ENCODE data around the gene FOXP4. TPM values are rescaled to one million over a fixed set of nuclear protein-coding genes. Genes with fewer than 3 reads are reported as not detected.

The FOXP4 gene
- total RNA-seq, 4 donors from 2014 or later: 10.8 to 30.7 (median 17.7) TPM

GRCh38 chr6:41543087-41543486 is 3.1 kb upstream of the FOXP4 start:
- intact Hi-C loops (cut with DNase I): no loop called here
- TF ChIP-seq EP300 (IDR thresholded peaks at IDR 0.05): no peak
- TF ChIP-seq, protein P1, sequence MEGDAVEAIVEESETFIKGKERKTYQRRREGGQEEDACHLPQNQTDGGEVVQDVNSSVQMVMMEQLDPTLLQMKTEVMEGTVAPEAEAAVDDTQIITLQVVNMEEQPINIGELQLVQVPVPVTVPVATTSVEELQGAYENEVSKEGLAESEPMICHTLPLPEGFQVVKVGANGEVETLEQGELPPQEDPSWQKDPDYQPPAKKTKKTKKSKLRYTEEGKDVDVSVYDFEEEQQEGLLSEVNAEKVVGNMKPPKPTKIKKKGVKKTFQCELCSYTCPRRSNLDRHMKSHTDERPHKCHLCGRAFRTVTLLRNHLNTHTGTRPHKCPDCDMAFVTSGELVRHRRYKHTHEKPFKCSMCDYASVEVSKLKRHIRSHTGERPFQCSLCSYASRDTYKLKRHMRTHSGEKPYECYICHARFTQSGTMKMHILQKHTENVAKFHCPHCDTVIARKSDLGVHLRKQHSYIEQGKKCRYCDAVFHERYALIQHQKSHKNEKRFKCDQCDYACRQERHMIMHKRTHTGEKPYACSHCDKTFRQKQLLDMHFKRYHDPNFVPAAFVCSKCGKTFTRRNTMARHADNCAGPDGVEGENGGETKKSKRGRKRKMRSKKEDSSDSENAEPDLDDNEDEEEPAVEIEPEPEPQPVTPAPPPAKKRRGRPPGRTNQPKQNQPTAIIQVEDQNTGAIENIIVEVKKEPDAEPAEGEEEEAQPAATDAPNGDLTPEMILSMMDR (IDR thresholded peaks at IDR 0.05): no peak
- no peak for TF ChIP-seq POLR2A (IDR thresholded peaks at IDR 0.05; ENCODE audit: low read depth)
- TF ChIP-seq POLR2AphosphoS5 (IDR thresholded peaks at IDR 0.05): no peak
- WGBS: 92% methylated on average over 5 of the region's 5 CpGs

DNA sequence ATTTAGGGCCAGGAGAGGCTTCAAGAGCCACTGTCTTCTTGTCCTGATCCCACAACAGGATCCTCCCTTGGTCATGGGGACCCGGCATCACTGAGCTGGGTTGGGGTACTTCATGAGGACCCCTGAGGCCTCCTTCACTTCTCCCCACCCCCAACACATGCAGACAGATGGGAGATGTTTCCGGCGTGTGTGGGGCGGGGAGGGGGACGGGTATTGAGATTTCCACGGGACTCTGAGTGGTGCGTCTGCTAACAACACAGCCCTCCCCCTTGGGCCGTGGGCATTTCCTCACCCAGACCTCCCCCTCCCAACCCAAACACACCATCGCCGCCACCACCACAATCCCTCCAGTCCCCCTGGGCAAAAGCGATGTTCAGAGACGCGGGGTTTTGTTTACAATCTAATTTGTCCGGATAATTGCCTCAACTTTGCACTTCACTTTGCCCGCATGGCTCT is 906 bp upstream of the FOXP4 start:
- Histone ChIP-seq H3K4me3 (peak overlapping the region; percentile 85 to 98 (median 93)), H3K9me3 (no peaks in the 10 kb centered on the region), H3K4me1 (peaks cover 35 to 48% (median 44%) of the 10 kb centered on the region in 4 donors), H3K27me3 (peaks cover 0 to 4% (median 0%) of the 10 kb centered on the region in 4 donors), H3K27ac (replicated peaks in 1 of 4) (peak overlapping the region in 2 of 4 donors; percentile 85 to 92), H3K36me3 (no peaks in the 10 kb centered on the region)
- TF ChIP-seq, protein P1 (IDR thresholded peaks at IDR 0.05): no peak
- TF ChIP-seq POLR2A (IDR thresholded peaks at IDR 0.05; ENCODE audit: low read depth) (no peak), POLR2AphosphoS5 (IDR thresholded peaks at IDR 0.05) (no peak), EP300 (IDR thresholded peaks at IDR 0.05) (no peak)
- intact Hi-C loops (cut with DNase I): loop anchor here (5.0 kb wide), 1 partner anchor 43 kb away; no protein-coding TSS in a partner anchor
- WGBS: 20% methylated on average over 4 of the region's 15 CpGs
- no peak for DNase-seq (ENCODE audit: extremely low spot score)

More at GRCh38 chr6:41543087-41543486, 3.1 kb upstream of the FOXP4 start:
- Histone ChIP-seq H3K27me3 (no peaks in the 10 kb centered on the region), H3K9me3 (no peaks in the 10 kb centered on the region), H3K4me1 (peaks cover 17 to 26% (median 23%) of the 10 kb centered on the region in 4 donors), H3K27ac (replicated peaks in 1 of 4) (no peak overlapping the region), H3K4me3 (no peak overlapping the region), H3K36me3 (no peaks in the 10 kb centered on the region)
- no peak for DNase-seq (ENCODE audit: extremely low spot score)

- WGBS: no CpG with 5 or more reads among the region's 67 CpGs
- TF ChIP-seq EP300 (IDR thresholded peaks at IDR 0.05) (no peak), POLR2A (IDR thresholded peaks at IDR 0.05; ENCODE audit: low read depth) (no peak), POLR2AphosphoS5 (IDR thresholded peaks at IDR 0.05) (no peak)
- TF ChIP-seq, protein P1 (IDR thresholded peaks at IDR 0.05): no peak
- peaks cover 0 to 4% (median 0%) of the 10 kb centered on the region in 4 donors for H3K27me3 ChIP-seq
- no peaks in the 10 kb centered on the region for H3K9me3 ChIP-seq
- peaks cover 40 to 60% (median 50%) of the 10 kb centered on the region in 4 donors for H3K4me1 ChIP-seq
- peak overlapping the region; percentile 85 to 92 (median 88) for H3K27ac ChIP-seq (replicated peaks in 1 of 4)
- peak overlapping the region; percentile 85 to 98 (median 93) for H3K4me3 ChIP-seq
- DNase-seq (ENCODE audit: extremely low spot score): no peak
- intact Hi-C loops (cut with DNase I): loop anchor here (2.0 to 5.0 kb wide), 2 partner anchors 44 to 122 kb away; no protein-coding TSS in a partner anchor
- peaks cover 0 to 12% (median 4%) of the 10 kb centered on the region in 4 donors for H3K36me3 ChIP-seq
These were observed 289 bp downstream of the FOXP4 start for GRCh38 chr6:41546475-41546865.

GRCh38 chr6:41546866-41547798 is 951 bp downstream of the FOXP4 start:
- H3K27ac ChIP-seq (replicated peaks in 1 of 4): peak overlapping the region; percentile 85 to 92 (median 88)
- no peak for DNase-seq (ENCODE audit: extremely low spot score)
- peaks cover 0 to 17% (median 6%) of the 10 kb centered on the region in 4 donors for H3K36me3 ChIP-seq
- peaks cover 40 to 60% (median 50%) of the 10 kb centered on the region in 4 donors for H3K4me1 ChIP-seq
- peaks cover 0 to 4% (median 0%) of the 10 kb centered on the region in 4 donors for H3K27me3 ChIP-seq
- H3K9me3 ChIP-seq: no peaks in the 10 kb centered on the region
- intact Hi-C loops (cut with DNase I): loop anchor here (2.0 to 5.0 kb wide), 2 partner anchors 45 to 122 kb away; no protein-coding TSS in a partner anchor
- no peak for TF ChIP-seq POLR2AphosphoS5 (IDR thresholded peaks at IDR 0.05)
- TF ChIP-seq EP300 (IDR thresholded peaks at IDR 0.05): no peak
- no peak for TF ChIP-seq POLR2A (IDR thresholded peaks at IDR 0.05; ENCODE audit: low read depth)
- TF ChIP-seq, protein P1 (IDR thresholded peaks at IDR 0.05): no peak
- WGBS: 0% methylated on average over 17 of the region's 82 CpGs
- peak overlapping the region; percentile 85 to 98 (median 93) for H3K4me3 ChIP-seq
